ENCODE measurements around the gene KRT24. TPM values are rescaled to one million over a fixed set of nuclear protein-coding genes. Genes with fewer than 3 reads are reported as not detected.

KRT24 gene
- total and polyA plus RNA-seq, 8 donors: not detected

GRCh38 chr17:40734018-40734417, 30.5 kb upstream of the KRT24 start:
- Histone ChIP-seq H3K36me3 (no peaks in the 10 kb centered on the region), H3K4me1 (no peaks in the 10 kb centered on the region), H3K9me3 (no peaks in the 10 kb centered on the region), H3K4me3 (no peak overlapping the region), H3K27ac (no peak overlapping the region), H3K27me3 (peaks cover 0 to 11% of the 10 kb centered on the region in 2 donors)
- TF ChIP-seq CTCF (IDR thresholded peaks at IDR 0.05): no peak
- ATAC-seq (no peak), DNase-seq (no peak)
- intact Hi-C loops (cut with DNase I): no loop called here

GRCh38 chr17:40730970-40731369, 27.4 kb upstream of the KRT24 start:
- no peak for TF ChIP-seq CTCF (IDR thresholded peaks at IDR 0.05)

GRCh38 chr17:40727447-40728231, 24.1 kb upstream of the KRT24 start:
- Histone ChIP-seq H3K4me1 (peaks cover 0 to 4% of the 10 kb centered on the region in 2 donors), H3K9me3 (no peaks in the 10 kb centered on the region), H3K27ac (no peak overlapping the region), H3K36me3 (no peaks in the 10 kb centered on the region), H3K4me3 (no peak overlapping the region), H3K27me3 (peaks cover 0 to under 1% of the 10 kb centered on the region in 2 donors)
- TF ChIP-seq CTCF (IDR thresholded peaks at IDR 0.05): no peak
- peak in 2 of 4 donors; percentile 33 to 36 for DNase-seq
- intact Hi-C loops (cut with DNase I): no loop called here
- ATAC-seq: peak; percentile 70

More at GRCh38 chr17:40730970-40731369, 27.4 kb upstream of the KRT24 start:
- ATAC-seq: no peak
- no peak overlapping the region for H3K4me3 ChIP-seq
- intact Hi-C loops (cut with DNase I): no loop called here
- H3K4me1 ChIP-seq: peaks cover 0 to 4% of the 10 kb centered on the region in 2 donors
- H3K27ac ChIP-seq: no peak overlapping the region
- peaks cover 0 to 11% of the 10 kb centered on the region in 2 donors for H3K27me3 ChIP-seq
- no peaks in the 10 kb centered on the region for H3K36me3 ChIP-seq
- no peaks in the 10 kb centered on the region for H3K9me3 ChIP-seq
- DNase-seq: no peak

GRCh38 chr17:40726919-40727318, 23.4 kb upstream of the KRT24 start:
- no peak overlapping the region for H3K4me3 ChIP-seq
- peak; percentile 17 to 24 for TF ChIP-seq CTCF (IDR thresholded peaks at IDR 0.05)
- H3K27me3 ChIP-seq: no peaks in the 10 kb centered on the region
- H3K4me1 ChIP-seq: peaks cover 0 to 4% of the 10 kb centered on the region in 2 donors
- peak; percentile 84 for ATAC-seq
- no peak for DNase-seq
- H3K27ac ChIP-seq: no peak overlapping the region
- intact Hi-C loops (cut with DNase I): no loop called here
- no peaks in the 10 kb centered on the region for H3K36me3 ChIP-seq
- no peaks in the 10 kb centered on the region for H3K9me3 ChIP-seq

- H3K27ac ChIP-seq: no peak overlapping the region
- no peak overlapping the region for H3K4me3 ChIP-seq
- TF ChIP-seq CTCF (IDR thresholded peaks at IDR 0.05): no peak
- no peaks in the 10 kb centered on the region for H3K27me3 ChIP-seq
- no peaks in the 10 kb centered on the region for H3K9me3 ChIP-seq
- ATAC-seq (no peak), DNase-seq (no peak)
- no peaks in the 10 kb centered on the region for H3K36me3 ChIP-seq
- peaks cover 0 to 4% of the 10 kb centered on the region in 2 donors for H3K4me1 ChIP-seq
- intact Hi-C loops (cut with DNase I): no loop called here
Observed at GRCh38 chr17:40724656-40725055, 21.1 kb upstream of the KRT24 start.
